IMR-90 (cell line): Measurements from ENCODE around the gene SPG11. TPM values are rescaled to one million over a fixed set of nuclear protein-coding genes. Genes with fewer than 3 reads are reported as not detected.

Experiments used
- ATAC-seq: fragments of 200-7000 bp; cut with Tn5 transposase; 2 replicates; pipeline ENCODE4 v1.9.1; 2020; ENCODE audit warnings: low read depth, mild to moderate bottlenecking, moderate library complexity
- BruUV-seq: library from RNA; stranded (reverse); fragments of 400-500 nt; replicated peaks from 2 replicates; lab custom pipeline; 2021; lab: Mats Ljungman, UMichigan
- CTCF ChIA-PET: fragments of 300-600 bp; formaldehyde crosslinking; extraction: SDS; loops from one replicate; lab custom pipeline; 2021; ENCODE audit warnings: antibody characterized with exemption; lab: Yijun Ruan, JAX
- POLR2A ChIA-PET: fragments of 300-600 bp; sonication (Branson Sonifier 250); formaldehyde crosslinking; loops from one replicate; lab custom pipeline; 2022; ENCODE audit warnings: antibody characterized with exemption; ENCODE audit not compliant: unreplicated experiment; lab: Charles Lee
- DNase-seq: peaks from one replicate; pipeline ENCODE4 v3.0.0; 2013
- H2AFZ ChIP-seq: replicated peaks from 2 replicates; pipeline ENCODE3; 2013; ENCODE audit warnings: low read length, mild to moderate bottlenecking; ENCODE audit not compliant: poor library complexity
- H2AK5ac ChIP-seq: 2 replicates; pipeline ENCODE4 v1.6.1; 2013; ENCODE audit warnings: low read depth, low read length, inconsistent platforms
- H2AK9ac ChIP-seq: replicated peaks from 2 replicates; pipeline ENCODE3; 2013; ENCODE audit warnings: mild to moderate bottlenecking, low read depth, low read length, moderate library complexity; ENCODE audit not compliant: poor library complexity
- H2BK120ac ChIP-seq: 2 replicates; pipeline ENCODE4 v1.6.1; 2013; ENCODE audit warnings: low read depth, low read length, inconsistent platforms
- H2BK15ac ChIP-seq: 3 replicates; pipeline ENCODE4 v1.6.1; 2013; ENCODE audit warnings: low read depth, low read length, inconsistent platforms
- H2BK20ac ChIP-seq: 2 replicates; pipeline ENCODE4 v1.6.1; 2013; ENCODE audit warnings: low read depth, mild to moderate bottlenecking, inconsistent platforms, low read length, moderate library complexity
- H2BK5ac ChIP-seq: 2 replicates; pipeline ENCODE4 v1.6.1; 2013; ENCODE audit warnings: mild to moderate bottlenecking, low read depth, low read length, inconsistent platforms; ENCODE audit not compliant: poor library complexity, severe bottlenecking
- H3K14ac ChIP-seq: replicated peaks from 2 replicates; pipeline ENCODE4 v1.6.1; 2013; ENCODE audit warnings: low read depth, low read length, inconsistent platforms
- H3K18ac ChIP-seq: 2 replicates; pipeline ENCODE4 v1.6.1; 2013; ENCODE audit warnings: low read depth, low read length, control low read depth
- H3K23ac ChIP-seq: 2 replicates; pipeline ENCODE4 v1.6.1; 2013; ENCODE audit warnings: low read depth, low read length, inconsistent platforms
- H3K27ac ChIP-seq: 2 replicates; pipeline ENCODE4 v1.5.1; 2013; ENCODE audit warnings: mild to moderate bottlenecking, control low read depth, low read length; ENCODE audit not compliant: insufficient read depth
- H3K27me3 ChIP-seq: 2 replicates; pipeline ENCODE4 v1.6.1; 2013; ENCODE audit warnings: low read length; ENCODE audit not compliant: control insufficient read depth, insufficient read depth
- H3K36me3 ChIP-seq: 2 replicates; pipeline ENCODE4 v1.6.1; 2013; ENCODE audit warnings: low read length, mixed read lengths; ENCODE audit not compliant: control insufficient read depth, insufficient read depth
- H3K4ac ChIP-seq: 2 replicates; pipeline ENCODE4 v1.6.1; 2013; ENCODE audit warnings: low read depth, low read length, inconsistent platforms
- H3K4me1 ChIP-seq: 2 replicates; pipeline ENCODE4 v1.6.1; 2013; ENCODE audit warnings: low read length, mixed read lengths; ENCODE audit not compliant: control insufficient read depth, insufficient read depth
- H3K4me2 ChIP-seq: 2 replicates; pipeline ENCODE4 v1.6.1; 2013; ENCODE audit warnings: low read depth, mild to moderate bottlenecking, control low read depth, low read length, moderate library complexity
- H3K4me3 ChIP-seq: 2 replicates; pipeline ENCODE4 v1.5.1; 2013; ENCODE audit warnings: low read depth, mild to moderate bottlenecking, control low read depth, low read length, moderate library complexity; ENCODE audit not compliant: insufficient read depth
- H3K56ac ChIP-seq: 2 replicates; pipeline ENCODE4 v1.6.1; 2013; ENCODE audit warnings: low read length, inconsistent platforms; ENCODE audit not compliant: insufficient read depth; ENCODE audit errors: extremely low read depth
- H3K79me1 ChIP-seq, 2 experiments: 2 replicates each; pipeline ENCODE4 v1.6.1; 2013; ENCODE audit warnings: low read length in 2 of 2, inconsistent platforms in 1 of 2, low read depth in 1 of 2
- H3K9ac ChIP-seq: 2 replicates; pipeline ENCODE4 v1.6.1; 2013; ENCODE audit warnings: low read depth, low read length, control low read depth
- H3K9me1 ChIP-seq: 2 replicates; pipeline ENCODE4 v1.6.1; 2013; ENCODE audit warnings: low read length, inconsistent platforms; ENCODE audit not compliant: insufficient read depth
- H3K9me3 ChIP-seq: 2 replicates; pipeline ENCODE4 v1.6.1; 2013; ENCODE audit warnings: low read length; ENCODE audit not compliant: control insufficient read depth, insufficient read depth
- H4K20me1 ChIP-seq: 2 replicates; pipeline ENCODE4 v1.6.1; 2013; ENCODE audit warnings: low read length, inconsistent platforms; ENCODE audit not compliant: insufficient read depth
- H4K5ac ChIP-seq: 2 replicates; pipeline ENCODE4 v1.6.1; 2013; ENCODE audit warnings: mild to moderate bottlenecking, low read depth, low read length, control low read depth
- H4K8ac ChIP-seq, 2 experiments: 2 replicates each; pipeline ENCODE4 v1.6.1; 2013; ENCODE audit warnings: low read depth in 2 of 2, low read length in 2 of 2, control low read depth in 1 of 2, inconsistent platforms in 1 of 2
- H4K91ac ChIP-seq: 2 replicates; pipeline ENCODE4 v1.6.1; 2013; ENCODE audit warnings: low read depth, low read length, inconsistent platforms; ENCODE audit not compliant: insufficient read depth
- BHLHE40 ChIP-seq: fragments of 150-350 bp; IDR thresholded peaks from 2 replicates; pipeline ENCODE4 v1.6.1; 2016; ENCODE audit warnings: mild to moderate bottlenecking, low read depth, low read length
- CEBPB ChIP-seq: IDR thresholded peaks from 2 replicates; pipeline ENCODE4 v1.6.1; 2012; ENCODE audit warnings: low read depth, low read length, improper control_type of control experiment
- CHD1 ChIP-seq: IDR thresholded peaks from 2 replicates; pipeline ENCODE4 v1.6.1; 2012; ENCODE audit warnings: low read depth, low read length, improper control_type of control experiment
- FOS ChIP-seq: fragments of 150-350 bp; IDR thresholded peaks from 2 replicates; pipeline ENCODE4 v1.6.1; 2016; ENCODE audit warnings: low read depth, low read length
- MAFK ChIP-seq: IDR thresholded peaks from 2 replicates; pipeline ENCODE4 v1.6.1; 2012; ENCODE audit warnings: low read depth, low read length, improper control_type of control experiment
- MAZ ChIP-seq: IDR thresholded peaks from 2 replicates; pipeline ENCODE4 v1.6.1; 2012; ENCODE audit warnings: low read depth, mild to moderate bottlenecking, low read length, improper control_type of control experiment, moderate library complexity, borderline replicate concordance
- MXI1 ChIP-seq: IDR thresholded peaks from 2 replicates; pipeline ENCODE4 v1.6.1; 2012; ENCODE audit warnings: low read depth, mild to moderate bottlenecking, low read length, moderate library complexity, borderline replicate concordance
- NFE2L2 ChIP-seq: fragments of 150-350 bp; IDR thresholded peaks from 2 replicates; pipeline ENCODE4 v1.6.1; 2016; ENCODE audit warnings: low read depth, mild to moderate bottlenecking, low read length
- POLR2A ChIP-seq: IDR thresholded peaks from 2 replicates; pipeline ENCODE4 v1.6.1; 2012; ENCODE audit warnings: mild to moderate bottlenecking, low read depth, low read length
- RAD21 ChIP-seq: IDR thresholded peaks from 2 replicates; pipeline ENCODE4 v1.6.1; 2012; ENCODE audit warnings: low read length, improper control_type of control experiment
- RCOR1 ChIP-seq: IDR thresholded peaks from 2 replicates; pipeline ENCODE4 v1.6.1; 2012; ENCODE audit warnings: mild to moderate bottlenecking, low read length, improper control_type of control experiment; ENCODE audit not compliant: insufficient replicate concordance
- RFX5 ChIP-seq: IDR thresholded peaks from 2 replicates; pipeline ENCODE4 v1.8.0; 2012; ENCODE audit warnings: low read depth, mild to moderate bottlenecking, low read length, moderate library complexity
- SMC3 ChIP-seq: fragments of 150-350 bp; IDR thresholded peaks from 2 replicates; pipeline ENCODE4 v1.6.1; 2016; ENCODE audit warnings: low read depth, mild to moderate bottlenecking, antibody characterized with exemption, low read length, moderate library complexity
- WGBS, 2 experiments: methylation state at CpG; one replicate each; pipeline versions ENCODE4 v1.1.5 to v1.1.7; 2013; ENCODE audit warnings: missing lambda C conversion rate in 2 of 2; ENCODE audit not compliant: insufficient read length in 1 of 2; ENCODE audit errors: extremely low coverage in 2 of 2; 5-methylcytosine and 5-hydroxymethylcytosine counted together
- dilution Hi-C: fragments of 300-500 bp; cut with HindIII; formaldehyde crosslinking; loops from one replicate; pipeline ENCODE4 v1.14.3; 2018; ENCODE audit warnings: low sequenced_read_pairs; ENCODE audit not compliant: unreplicated experiment
- in situ Hi-C: fragments of 300-500 bp; cut with MboI; formaldehyde crosslinking; loops from 3 replicates; pipeline ENCODE4 v1.14.3; 2019; ENCODE audit warnings: low sequenced_read_pairs, inconsistent platforms, mixed read lengths
- intact Hi-C: fragments of 100-400 bp; cut with micrococcal nuclease; formaldehyde crosslinking; loops from 2 replicates; pipeline ENCODE4 v1.10.0; 2022
- polyA plus RNA-seq, 3 experiments: library from polyadenylated mRNA; depleted of rRNA; stranded (reverse); fragments of >200 nt; gene quantifications; 2 replicates each; pipeline ENCODE4 v1.2.3, GENCODE V29; 2012; ENCODE audit warnings: low replicate concordance in 1 of 3
- total RNA-seq: library from RNA; depleted of rRNA; stranded (reverse); fragments of >200 nt; gene quantifications from 2 replicates; pipeline ENCODE4 v1.2.3, GENCODE V29; 2012
- TF ChIP-seq, protein P1 (sequence below): fragments of 150-350 bp; IDR thresholded peaks from 2 replicates; pipeline ENCODE4 v1.6.1; 2017; ENCODE audit warnings: mild to moderate bottlenecking, antibody characterized with exemption, low read length, low read depth
- TF ChIP-seq, protein P2 (sequence below): conservative IDR thresholded peaks from 2 replicates; pipeline ENCODE4 v1.5.1; 2012; ENCODE audit warnings: mild to moderate bottlenecking, low read depth, low read length, improper control_type of control experiment
- TF ChIP-seq, protein P3 (sequence below): fragments of 150-350 bp; IDR thresholded peaks from 2 replicates; pipeline ENCODE4 v1.6.1; 2016; ENCODE audit warnings: low read depth, mild to moderate bottlenecking, low read length, moderate library complexity, borderline replicate concordance

SPG11 gene
- total and polyA plus RNA-seq, 2 of the 4 experiments (the other 2 are of a cell fraction): 30.8 to 32.6 TPM

DNA sequence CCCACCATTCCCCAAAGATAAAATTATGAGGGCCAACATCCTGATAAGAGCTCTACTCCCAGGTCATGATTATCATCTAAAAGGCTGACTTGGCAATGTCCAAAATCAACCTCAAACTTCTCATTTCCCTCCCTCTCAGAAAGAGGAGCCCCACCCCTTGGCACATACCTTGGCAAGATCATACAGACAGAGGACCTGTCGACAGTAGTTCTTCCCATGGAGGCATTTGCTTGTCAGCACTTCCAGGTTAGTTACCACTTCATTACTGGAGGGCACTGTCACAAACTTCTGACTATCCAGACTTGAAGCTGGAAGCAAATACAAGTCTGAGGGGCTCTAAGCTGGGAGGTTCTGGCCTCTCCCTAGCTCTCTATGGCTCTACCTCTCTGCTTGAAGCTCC is 88.7 kb downstream of the SPG11 start:
- TF ChIP-seq MAFK (no peak), RAD21 (no peak), SMC3 (no peak), NFE2L2 (no peak), BHLHE40 (no peak), MXI1 (no peak), MAZ (no peak), FOS (no peak), POLR2A (no peak), RCOR1 (no peak), CEBPB (no peak), CHD1 (no peak), RFX5 (no peak)
- TF ChIP-seq, protein P1, sequence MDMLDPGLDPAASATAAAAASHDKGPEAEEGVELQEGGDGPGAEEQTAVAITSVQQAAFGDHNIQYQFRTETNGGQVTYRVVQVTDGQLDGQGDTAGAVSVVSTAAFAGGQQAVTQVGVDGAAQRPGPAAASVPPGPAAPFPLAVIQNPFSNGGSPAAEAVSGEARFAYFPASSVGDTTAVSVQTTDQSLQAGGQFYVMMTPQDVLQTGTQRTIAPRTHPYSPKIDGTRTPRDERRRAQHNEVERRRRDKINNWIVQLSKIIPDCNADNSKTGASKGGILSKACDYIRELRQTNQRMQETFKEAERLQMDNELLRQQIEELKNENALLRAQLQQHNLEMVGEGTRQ: no peak
- TF ChIP-seq, protein P2, sequence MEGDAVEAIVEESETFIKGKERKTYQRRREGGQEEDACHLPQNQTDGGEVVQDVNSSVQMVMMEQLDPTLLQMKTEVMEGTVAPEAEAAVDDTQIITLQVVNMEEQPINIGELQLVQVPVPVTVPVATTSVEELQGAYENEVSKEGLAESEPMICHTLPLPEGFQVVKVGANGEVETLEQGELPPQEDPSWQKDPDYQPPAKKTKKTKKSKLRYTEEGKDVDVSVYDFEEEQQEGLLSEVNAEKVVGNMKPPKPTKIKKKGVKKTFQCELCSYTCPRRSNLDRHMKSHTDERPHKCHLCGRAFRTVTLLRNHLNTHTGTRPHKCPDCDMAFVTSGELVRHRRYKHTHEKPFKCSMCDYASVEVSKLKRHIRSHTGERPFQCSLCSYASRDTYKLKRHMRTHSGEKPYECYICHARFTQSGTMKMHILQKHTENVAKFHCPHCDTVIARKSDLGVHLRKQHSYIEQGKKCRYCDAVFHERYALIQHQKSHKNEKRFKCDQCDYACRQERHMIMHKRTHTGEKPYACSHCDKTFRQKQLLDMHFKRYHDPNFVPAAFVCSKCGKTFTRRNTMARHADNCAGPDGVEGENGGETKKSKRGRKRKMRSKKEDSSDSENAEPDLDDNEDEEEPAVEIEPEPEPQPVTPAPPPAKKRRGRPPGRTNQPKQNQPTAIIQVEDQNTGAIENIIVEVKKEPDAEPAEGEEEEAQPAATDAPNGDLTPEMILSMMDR: no peak
- TF ChIP-seq, protein P3, sequence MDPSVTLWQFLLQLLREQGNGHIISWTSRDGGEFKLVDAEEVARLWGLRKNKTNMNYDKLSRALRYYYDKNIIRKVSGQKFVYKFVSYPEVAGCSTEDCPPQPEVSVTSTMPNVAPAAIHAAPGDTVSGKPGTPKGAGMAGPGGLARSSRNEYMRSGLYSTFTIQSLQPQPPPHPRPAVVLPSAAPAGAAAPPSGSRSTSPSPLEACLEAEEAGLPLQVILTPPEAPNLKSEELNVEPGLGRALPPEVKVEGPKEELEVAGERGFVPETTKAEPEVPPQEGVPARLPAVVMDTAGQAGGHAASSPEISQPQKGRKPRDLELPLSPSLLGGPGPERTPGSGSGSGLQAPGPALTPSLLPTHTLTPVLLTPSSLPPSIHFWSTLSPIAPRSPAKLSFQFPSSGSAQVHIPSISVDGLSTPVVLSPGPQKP: no peak
- no peak overlapping the region for H2AK9ac ChIP-seq
- no peak overlapping the region for H3K4ac ChIP-seq
- no TSS peak for BruUV-seq
- no peak overlapping the region for H3K27ac ChIP-seq
- DNase-seq (no peak), ATAC-seq (no peak)
- no peaks in the 10 kb centered on the region for H3K9me3 ChIP-seq
- peaks cover 3 to 5% of the 10 kb centered on the region in 2 experiments; a peak in 2 of 4 replicates for H3K79me1 ChIP-seq
- H2BK5ac ChIP-seq: no peak overlapping the region
- no peak overlapping the region for H4K8ac ChIP-seq
- H3K4me1 ChIP-seq: no peaks in the 10 kb centered on the region
- H3K4me3 ChIP-seq: no peak overlapping the region
- no peak overlapping the region for H3K9ac ChIP-seq
- H2BK15ac ChIP-seq: no peak overlapping the region
- intact Hi-C loops (no loop called here), in situ Hi-C loops (no loop called here), dilution Hi-C loops (no loop called here)
- no peak overlapping the region for H2BK20ac ChIP-seq
- H3K27me3 ChIP-seq: no peaks in the 10 kb centered on the region
- H3K56ac ChIP-seq: no peak overlapping the region
- H4K20me1 ChIP-seq: no peaks in the 10 kb centered on the region
- no peak overlapping the region for H3K23ac ChIP-seq
- WGBS, 2 experiments: no CpG with 5 or more reads among the region's 1 CpG
- no peak overlapping the region for H2AK5ac ChIP-seq
- H4K5ac ChIP-seq: no peak overlapping the region
- H3K14ac ChIP-seq: no peak overlapping the region
- POLR2A ChIA-PET: no interaction called here
- no peak overlapping the region for H3K4me2 ChIP-seq
- H2BK120ac ChIP-seq: no peak overlapping the region
- peaks cover 22% of the 10 kb centered on the region for H3K36me3 ChIP-seq
- H3K9me1 ChIP-seq: no peaks in the 10 kb centered on the region; the same call in 1 of the 2 replicates
- no peak overlapping the region for H4K91ac ChIP-seq
- no peak overlapping the region for H2AFZ ChIP-seq
- no peak overlapping the region for H3K18ac ChIP-seq
- CTCF ChIA-PET: no interaction called here
